GM12891 (cell line): ENCODE measurements around the gene TRMT1. TPM values are rescaled to one million over a fixed set of nuclear protein-coding genes. Genes with fewer than 3 reads are reported as not detected.
"Not testable (repeated sequence)": the region's sequence is repeated elsewhere in the genome, so short reads cannot be mapped to it uniquely, and the experiment has no call there.

ENCODE experiments used
- DNase-seq: peaks from one replicate; pipeline ENCODE4 v3.0.0; 2011; ENCODE audit warnings: low spot score; ENCODE audit not compliant: insufficient read length
- FAIRE-seq: peaks from 2 replicates; lab custom pipeline; 2011; peaks lifted over from hg19 to GRCh38; lab: Jason Lieb, UNC
- PAX5 ChIP-seq: IDR thresholded peaks from 2 replicates; pipeline ENCODE4 v1.6.1; 2011; ENCODE audit warnings: low read length, moderate library complexity, mild to moderate bottlenecking; ENCODE audit not compliant: insufficient read depth, severe bottlenecking
- POLR2A ChIP-seq: IDR thresholded peaks from 2 replicates; pipeline ENCODE4 v1.6.1; 2011; ENCODE audit warnings: low read depth, low read length, control low read depth
- POLR2AphosphoS5 ChIP-seq: IDR thresholded peaks from 2 replicates; pipeline ENCODE4 v1.6.1; 2011; ENCODE audit warnings: low read depth, low read length, control low read depth
- POU2F2 ChIP-seq: IDR thresholded peaks from 2 replicates; pipeline ENCODE4 v1.6.1; 2011; ENCODE audit warnings: low read depth, mild to moderate bottlenecking, control low read depth, low read length, moderate library complexity
- SPI1 ChIP-seq: IDR thresholded peaks from 2 replicates; pipeline ENCODE4 v1.6.1; 2011; ENCODE audit warnings: low read depth, low read length, control low read depth
- TAF1 ChIP-seq: IDR thresholded peaks from 2 replicates; pipeline ENCODE4 v1.6.1; 2011; ENCODE audit warnings: low read depth, low read length, control low read depth
- polyA plus RNA-seq: library from polyadenylated mRNA; unstranded; fragments of >200 nt; gene quantifications from one replicate; pipeline ENCODE4 v1.2.1, GENCODE V29; 2012; ENCODE audit warnings: low read depth, missing spikeins, inconsistent platforms; ENCODE audit not compliant: missing spikeins

The TRMT1 gene
- polyA plus RNA-seq, result 39.2 TPM

DNA sequence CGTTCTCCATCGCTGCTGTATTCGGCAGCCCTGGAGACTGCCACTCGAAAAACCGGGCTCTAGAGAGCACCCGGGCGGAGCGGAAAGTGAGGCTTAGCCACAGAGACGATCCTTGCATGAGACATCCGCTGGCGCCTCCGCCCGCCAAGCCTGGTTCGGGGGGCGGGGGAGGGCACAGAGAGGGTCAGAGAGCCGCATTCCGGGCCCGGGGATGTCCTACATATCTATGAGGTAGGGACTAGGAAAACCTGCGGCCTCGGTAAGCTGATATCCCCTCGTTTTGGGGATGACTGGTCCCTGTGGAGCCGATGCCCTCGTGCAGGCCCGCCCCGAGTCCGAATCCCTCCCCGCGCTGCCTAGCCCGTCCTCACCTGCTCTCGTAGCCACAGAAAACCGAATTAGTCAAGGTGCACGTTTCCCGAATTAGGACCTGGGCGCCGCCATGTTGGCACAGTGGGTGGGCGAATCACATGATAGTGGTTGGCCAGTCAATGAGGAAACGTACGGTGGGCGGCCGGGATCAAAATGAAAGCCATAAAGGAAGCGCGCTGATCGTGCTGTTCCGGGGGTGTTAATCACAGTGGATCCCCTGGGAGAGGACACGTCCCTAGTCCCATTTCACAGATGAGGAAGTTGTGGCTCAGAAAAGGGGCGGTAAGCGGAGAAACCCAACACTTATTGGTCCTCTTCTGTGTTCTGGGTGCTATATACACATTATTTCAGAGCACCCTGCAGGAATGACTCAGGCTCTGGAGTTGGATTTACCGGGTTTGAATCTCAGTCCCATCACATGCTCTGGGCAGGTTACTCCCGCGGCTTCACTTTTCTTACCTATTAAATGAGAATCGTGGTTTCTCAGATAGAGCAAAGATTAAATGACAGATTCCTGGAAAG, at the start of gene TRMT1:
TRMT1 (minus strand) TSS at position 459 of the 894 bp plus-strand sequence; CDS start at position 118, 341 bp downstream.
- peak; percentile 88 for DNase-seq
- peak; percentile 95 for FAIRE-seq
- no peak for TF ChIP-seq POU2F2
- peak; percentile 13; the same call in 1 of the 2 replicates for TF ChIP-seq SPI1
- no peak for TF ChIP-seq POLR2AphosphoS5
- peak; percentile 16; the same call in 1 of the 2 replicates for TF ChIP-seq TAF1
- TF ChIP-seq POLR2A, result peak; percentile 39; the same call in 1 of the 2 replicates
- TF ChIP-seq PAX5, result no peak

DNA sequence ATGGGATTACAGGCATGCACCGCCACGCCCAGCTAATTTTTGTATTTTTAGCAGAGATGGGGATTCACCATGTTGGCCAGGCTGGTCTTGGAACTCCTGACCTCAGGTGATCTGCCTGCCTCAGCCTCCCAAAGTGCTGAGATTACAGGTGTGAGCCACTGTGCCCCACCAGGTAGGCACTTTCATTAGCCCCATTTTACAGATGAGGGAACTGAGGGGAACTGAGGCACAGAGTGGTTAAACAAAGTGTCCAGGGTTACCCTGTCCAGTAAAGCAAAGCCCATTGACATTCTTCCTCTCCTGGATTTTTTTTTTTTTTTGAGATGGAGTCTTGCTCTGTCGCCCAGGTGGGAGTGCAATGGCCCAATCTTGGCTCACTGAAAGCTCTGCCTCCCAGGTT, 49.6 kb upstream of the TRMT1 start:
- not testable (repeated sequence) for DNase-seq, FAIRE-seq

DNA sequence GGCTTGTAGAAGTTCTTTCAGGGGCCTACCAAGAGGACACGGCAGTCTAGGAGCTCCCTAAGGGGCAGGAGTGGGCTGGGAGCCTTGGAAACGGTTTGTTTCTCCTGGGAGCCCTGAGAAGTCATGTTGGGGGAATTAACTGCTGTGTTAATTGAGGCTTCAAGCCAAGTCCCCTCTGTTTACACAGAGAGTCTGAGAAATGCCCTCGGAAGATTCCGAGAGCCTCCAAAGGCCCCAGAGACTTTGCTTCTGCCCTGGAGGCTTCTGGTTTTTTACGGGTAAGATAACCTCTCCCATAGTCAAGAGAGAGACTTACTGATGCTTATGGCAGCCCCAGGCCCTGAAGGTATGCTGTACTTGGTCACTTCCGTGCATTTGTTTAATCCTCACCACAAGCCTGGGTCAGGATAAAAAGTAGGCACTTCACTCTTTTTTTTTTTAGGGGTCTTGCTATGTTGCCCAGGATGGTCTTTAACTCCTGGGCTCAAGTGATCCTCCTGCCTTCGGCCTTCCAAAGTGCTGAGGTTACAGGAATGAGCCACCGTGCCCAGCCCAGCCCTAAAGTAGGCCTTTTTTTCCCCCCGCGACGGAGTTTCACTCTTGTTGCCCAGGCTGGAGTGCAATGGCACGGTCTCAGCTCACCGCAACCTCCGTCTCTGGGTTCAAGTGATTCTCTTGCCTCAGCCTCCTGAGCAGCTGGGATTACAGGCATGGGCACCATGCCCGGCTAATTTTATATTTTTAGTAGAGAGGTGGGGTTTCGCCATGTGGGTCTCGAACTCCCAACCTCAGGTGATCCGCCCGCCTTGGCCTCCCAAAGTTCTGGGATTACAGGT, 48.8 kb upstream of the TRMT1 start:
- no peak for TF ChIP-seq TAF1
- TF ChIP-seq POU2F2, result no peak
- no peak for TF ChIP-seq SPI1
- FAIRE-seq, result no peak
- DNase-seq, result no peak

DNA sequence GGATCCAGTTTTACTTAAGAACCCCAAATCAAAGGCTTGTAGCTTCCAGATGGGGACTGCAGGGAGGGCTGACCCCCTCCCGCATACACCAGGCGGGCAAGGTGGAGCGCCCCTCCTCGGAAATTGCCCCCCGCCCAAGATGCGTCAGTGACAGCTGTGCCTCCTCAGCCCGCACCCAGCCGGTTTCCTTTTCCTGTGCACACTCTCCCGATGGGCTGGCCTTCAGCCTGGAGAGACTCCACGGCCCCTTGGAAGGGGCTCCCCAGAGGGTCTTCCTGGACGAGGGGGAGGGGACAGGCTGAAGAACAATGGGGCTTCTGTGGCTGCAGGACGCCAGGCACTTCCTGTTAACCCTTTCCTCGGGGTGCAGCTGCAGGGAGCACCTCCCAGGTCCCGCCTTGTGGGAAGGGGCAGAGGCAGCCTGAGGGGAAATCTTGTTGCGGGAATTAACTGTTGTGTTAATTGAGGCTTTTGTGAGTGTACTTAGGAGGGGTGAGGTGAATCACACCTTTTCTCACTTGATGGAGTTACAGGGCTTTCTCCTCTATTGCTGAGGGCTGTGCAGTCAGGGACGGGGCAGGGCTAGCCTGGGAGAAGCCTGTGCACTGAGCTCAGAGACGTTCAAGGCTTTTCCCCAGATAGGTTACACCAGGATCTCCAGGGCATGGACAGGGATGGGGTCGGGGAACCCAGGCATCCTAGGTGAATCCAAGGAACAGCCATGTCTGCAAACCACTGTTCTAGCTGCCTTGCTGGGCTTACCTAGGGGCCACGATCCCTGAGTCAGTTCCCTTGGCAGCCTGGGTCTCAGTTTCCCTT, 48.0 kb upstream of the TRMT1 start:
- FAIRE-seq (no peak), DNase-seq (no peak)
- no peak for TF ChIP-seq POU2F2
- peak; percentile 52; the same call in 1 of the 2 replicates for TF ChIP-seq SPI1

DNA sequence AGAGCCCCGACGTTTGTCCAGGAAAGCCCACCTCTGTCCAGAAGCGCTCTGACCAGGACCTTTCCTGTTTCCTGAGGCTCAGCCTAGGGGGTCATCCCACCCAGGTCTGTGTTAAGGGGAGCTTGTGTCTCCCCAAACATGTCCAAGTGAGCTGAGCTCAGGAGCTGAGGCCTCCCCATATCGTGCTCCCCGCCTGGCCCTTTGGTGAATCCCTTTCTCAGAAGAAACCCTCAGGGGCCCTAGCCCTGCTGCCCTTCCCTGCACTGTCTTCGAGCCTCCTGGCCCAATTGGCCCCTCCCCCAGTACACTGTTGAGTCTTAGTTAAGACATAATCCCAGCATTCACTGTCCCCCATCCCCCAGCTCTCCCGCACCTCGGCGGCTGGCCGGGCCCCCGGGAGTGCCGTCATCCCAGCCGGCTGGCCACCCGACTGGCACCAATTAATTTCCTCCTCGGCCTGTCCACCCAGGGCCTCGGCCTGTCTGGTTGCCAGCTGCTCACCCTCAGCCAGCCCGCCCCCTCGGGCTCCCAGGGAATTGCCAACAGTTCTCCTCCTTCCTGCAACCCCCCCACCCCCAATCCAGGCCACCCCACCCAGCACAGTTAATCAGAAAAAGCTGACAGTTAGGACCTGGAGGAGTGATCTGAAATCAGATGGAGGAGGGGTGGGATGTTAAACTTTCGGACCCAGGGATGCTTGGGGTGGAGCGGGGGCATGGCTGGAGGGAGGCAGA, 47.2 kb upstream of the TRMT1 start:
- FAIRE-seq (no peak), DNase-seq (no peak)
- TF ChIP-seq POU2F2, result no peak
- TF ChIP-seq TAF1, result no peak
- no peak for TF ChIP-seq POLR2A
- no peak for TF ChIP-seq POLR2AphosphoS5
- no peak for TF ChIP-seq SPI1
- no peak for TF ChIP-seq PAX5

DNA sequence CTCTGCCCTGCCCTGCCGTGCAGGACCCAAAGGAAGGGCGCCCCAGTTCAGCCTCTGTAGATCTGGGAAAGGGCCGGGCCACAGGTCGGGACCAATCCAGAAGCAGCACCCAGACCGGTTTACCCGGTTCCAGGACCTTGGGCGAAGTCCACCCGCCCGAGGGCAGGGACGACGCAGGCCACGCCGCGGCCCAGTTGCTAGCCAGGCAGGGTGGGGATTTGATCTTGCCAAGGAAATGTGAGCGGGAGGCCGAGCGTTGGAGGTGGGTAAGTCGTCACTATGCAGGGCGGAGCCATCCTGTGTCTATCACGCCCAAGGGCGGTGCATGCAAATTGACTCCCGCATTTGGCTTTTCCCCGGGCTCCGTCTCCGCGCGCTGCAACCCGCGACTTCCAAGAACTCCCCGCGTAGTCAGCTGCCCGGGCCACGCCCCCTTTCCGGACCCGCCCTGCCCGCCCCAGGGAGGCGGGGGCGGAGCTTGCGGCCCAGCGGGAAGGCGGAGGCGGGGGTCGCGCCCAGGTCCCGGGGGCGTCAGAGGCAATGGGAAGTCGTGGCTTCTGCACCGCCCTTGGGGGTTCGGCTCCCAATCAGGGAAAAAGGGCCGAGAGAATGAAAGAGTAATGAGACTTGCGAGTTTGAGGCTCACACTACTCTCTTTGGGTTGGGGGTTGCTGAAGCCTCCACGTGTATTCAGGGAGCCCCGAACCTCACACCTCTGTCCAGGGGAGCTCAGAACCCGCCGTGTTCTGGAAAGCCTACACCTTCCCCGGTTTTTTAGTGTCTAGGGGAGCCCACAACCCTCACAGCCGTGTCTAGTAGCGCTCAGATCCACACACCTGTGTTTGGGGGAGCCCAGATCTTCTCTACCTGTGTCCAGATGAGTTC, 46.4 kb upstream of the TRMT1 start:
- DNase-seq (no peak), FAIRE-seq (peak; percentile 89)
- TF ChIP-seq SPI1, result no peak
- no peak for TF ChIP-seq PAX5
- TF ChIP-seq POU2F2, result peak; percentile 94
- no peak for TF ChIP-seq POLR2A
- TF ChIP-seq TAF1, result 0 out of 2 replicates have a peak, but pooled peaks have one; percentile 12
- TF ChIP-seq POLR2AphosphoS5, result no peak

DNA sequence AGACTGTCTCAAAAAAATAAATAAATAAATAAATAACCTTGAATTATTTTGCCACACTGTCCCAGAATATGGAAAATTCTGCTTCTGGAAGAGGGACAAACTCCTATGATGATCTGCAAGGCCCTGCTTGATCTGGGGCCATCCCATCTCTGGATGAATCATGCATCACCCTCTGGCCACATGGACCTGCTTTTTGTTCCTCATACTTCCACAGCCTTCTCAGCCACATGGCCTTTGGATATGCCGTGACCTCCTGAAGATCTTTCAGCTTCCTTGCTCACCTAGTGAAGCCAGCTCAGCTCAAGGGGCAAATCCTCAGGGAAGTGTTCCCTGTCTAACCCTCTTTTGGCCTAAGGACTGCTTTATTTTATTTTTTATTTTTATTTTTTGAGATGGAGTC, 44.0 kb upstream of the TRMT1 start:
- no peak for DNase-seq
- no peak for FAIRE-seq
- TF ChIP-seq TAF1 (no peak), POLR2AphosphoS5 (no peak), PAX5 (no peak), POU2F2 (no peak), SPI1 (no peak), POLR2A (no peak)

DNA sequence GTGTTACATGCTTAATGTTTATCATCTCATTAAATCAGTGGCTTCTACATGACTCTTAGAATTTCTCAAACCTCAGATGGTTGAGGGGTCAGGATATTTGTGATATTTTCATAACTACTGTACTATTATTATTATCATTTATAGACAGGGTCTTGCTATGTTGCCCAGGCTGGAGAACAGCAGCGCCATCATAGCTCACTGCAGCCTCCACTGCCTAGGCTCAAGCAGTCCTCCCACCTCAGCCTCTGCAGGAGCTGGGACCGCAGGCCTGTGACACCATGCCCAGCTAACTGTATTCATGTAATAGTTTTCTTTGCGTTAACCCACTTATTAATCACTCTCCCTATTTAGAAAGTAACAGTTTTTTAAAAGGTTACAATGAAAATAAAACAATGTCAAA, 43.2 kb upstream of the TRMT1 start:
- no peak for TF ChIP-seq POLR2A
- no peak for TF ChIP-seq POLR2AphosphoS5
- no peak for TF ChIP-seq PAX5
- TF ChIP-seq SPI1, result no peak
- FAIRE-seq, result no peak
- DNase-seq, result no peak
